GM20000 (cell line): ENCODE results near the gene NECTIN4.

Experiments
- DNase-seq: peaks from one replicate; pipeline ENCODE4 v3.0.0; 2012; ENCODE audit warnings: low spot score
- TF ChIP-seq, protein P1 (sequence below): IDR thresholded peaks from 2 replicates; pipeline ENCODE4 v1.5.1; 2012; ENCODE audit warnings: mild to moderate bottlenecking, control low read depth; ENCODE audit errors: extremely low read depth, missing control alignments

Gene NECTIN4

DNA sequence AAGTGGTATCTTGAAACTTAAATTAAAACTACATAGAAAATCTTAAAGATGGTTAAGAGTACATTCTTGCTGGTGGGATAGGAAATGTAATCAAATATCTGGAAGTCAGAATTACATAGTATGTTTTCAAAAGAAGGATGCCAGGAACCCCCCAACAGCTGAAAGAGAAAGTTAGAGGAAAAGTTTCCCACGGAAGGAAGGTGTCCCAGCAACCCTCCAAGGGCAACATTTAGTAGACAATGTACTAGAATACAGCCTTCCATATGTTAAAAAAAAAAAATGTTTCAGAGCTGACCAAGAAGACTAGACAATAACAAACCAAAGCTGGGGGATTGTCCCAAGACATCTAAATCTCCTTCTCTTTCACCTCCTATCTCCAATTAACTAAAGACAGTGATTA is 40.9 kb upstream of the NECTIN4 start:
- no peak for DNase-seq
- TF ChIP-seq, protein P1, sequence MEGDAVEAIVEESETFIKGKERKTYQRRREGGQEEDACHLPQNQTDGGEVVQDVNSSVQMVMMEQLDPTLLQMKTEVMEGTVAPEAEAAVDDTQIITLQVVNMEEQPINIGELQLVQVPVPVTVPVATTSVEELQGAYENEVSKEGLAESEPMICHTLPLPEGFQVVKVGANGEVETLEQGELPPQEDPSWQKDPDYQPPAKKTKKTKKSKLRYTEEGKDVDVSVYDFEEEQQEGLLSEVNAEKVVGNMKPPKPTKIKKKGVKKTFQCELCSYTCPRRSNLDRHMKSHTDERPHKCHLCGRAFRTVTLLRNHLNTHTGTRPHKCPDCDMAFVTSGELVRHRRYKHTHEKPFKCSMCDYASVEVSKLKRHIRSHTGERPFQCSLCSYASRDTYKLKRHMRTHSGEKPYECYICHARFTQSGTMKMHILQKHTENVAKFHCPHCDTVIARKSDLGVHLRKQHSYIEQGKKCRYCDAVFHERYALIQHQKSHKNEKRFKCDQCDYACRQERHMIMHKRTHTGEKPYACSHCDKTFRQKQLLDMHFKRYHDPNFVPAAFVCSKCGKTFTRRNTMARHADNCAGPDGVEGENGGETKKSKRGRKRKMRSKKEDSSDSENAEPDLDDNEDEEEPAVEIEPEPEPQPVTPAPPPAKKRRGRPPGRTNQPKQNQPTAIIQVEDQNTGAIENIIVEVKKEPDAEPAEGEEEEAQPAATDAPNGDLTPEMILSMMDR = no peak

DNA sequence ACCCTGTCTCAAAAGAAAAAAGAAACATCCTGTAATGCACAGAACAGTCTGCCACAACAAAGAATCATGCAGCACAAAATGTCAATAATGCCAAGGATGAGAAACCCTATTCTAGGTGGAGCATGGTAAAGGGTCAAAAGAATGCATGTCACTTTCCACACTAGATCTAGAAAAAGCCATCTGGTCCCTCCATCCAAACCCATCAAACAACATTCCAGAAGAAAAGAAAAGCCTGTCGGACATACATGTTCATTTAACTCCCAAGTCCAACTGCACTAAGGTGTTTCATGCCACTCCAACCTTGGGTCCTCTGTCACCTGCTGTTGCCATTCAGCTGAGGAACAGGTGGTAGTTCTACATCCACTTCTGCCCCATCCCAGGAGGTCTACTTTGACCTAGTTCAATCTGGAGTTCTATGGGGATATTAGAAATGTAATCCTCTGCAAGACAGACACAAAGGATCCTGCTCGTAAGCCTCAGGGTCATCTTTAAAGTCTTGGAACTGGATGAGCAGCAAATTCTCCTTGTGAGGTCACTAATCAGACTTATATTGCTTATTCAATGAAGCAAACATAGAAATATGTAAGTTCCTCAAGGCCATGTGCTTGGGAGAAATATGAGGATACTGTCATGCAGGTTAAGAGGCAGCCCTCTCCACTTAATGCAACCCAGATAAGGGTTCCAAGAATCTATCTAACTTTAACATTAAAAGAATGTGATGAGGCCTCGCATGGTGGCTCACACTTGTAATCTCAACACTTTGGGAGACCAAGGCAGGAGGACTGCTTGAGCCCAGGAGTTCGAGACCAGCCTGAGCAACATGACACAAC is 39.4 kb upstream of the NECTIN4 start:
- TF ChIP-seq, protein P1 = no peak
- no peak for DNase-seq

DNA sequence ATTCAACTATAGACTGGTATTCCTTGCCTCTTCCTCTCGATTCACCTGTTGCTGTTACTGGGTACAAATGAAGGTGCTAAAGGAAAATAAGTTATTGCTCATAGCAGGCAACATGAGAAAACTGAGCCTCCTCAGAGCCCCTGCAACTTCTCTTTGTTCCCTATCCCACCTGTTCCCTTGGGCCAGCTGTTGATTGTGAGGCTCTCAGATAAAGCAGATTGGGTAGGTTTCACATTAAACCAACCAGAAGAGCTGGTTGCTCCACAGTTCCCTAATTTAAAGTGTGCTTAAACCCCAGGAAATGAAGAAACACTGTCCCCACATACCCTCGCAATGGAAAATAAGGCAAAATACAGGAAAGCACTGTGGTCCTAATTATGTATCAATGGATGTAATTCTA is 38.3 kb upstream of the NECTIN4 start:
- no peak for DNase-seq
- TF ChIP-seq, protein P1 = no peak

DNA sequence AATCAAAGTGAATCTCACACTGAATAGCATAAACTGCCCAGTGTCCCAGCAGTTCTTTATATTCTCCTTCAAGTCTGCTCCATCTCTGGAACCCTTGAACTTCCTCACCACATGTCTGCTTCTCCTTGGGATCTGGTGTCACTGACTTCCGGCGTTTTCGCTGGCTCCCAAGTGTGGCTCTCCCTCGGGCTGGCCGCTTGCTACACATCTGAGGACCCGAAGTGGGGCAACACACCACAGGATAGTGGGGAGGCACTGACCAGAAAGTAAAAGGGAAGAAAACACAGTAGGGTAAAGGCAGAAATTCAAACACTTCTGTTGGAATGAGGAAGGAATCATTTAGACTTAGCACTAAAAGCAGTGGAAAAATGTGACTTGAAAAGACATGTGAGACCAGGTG is 33.6 kb upstream of the NECTIN4 start:
- no peak for DNase-seq
- TF ChIP-seq, protein P1 = no peak

GRCh38 chr1:161121834-161122233 is 32.5 kb upstream of the NECTIN4 start:
- no peak for DNase-seq
- TF ChIP-seq, protein P1 = no peak

DNA sequence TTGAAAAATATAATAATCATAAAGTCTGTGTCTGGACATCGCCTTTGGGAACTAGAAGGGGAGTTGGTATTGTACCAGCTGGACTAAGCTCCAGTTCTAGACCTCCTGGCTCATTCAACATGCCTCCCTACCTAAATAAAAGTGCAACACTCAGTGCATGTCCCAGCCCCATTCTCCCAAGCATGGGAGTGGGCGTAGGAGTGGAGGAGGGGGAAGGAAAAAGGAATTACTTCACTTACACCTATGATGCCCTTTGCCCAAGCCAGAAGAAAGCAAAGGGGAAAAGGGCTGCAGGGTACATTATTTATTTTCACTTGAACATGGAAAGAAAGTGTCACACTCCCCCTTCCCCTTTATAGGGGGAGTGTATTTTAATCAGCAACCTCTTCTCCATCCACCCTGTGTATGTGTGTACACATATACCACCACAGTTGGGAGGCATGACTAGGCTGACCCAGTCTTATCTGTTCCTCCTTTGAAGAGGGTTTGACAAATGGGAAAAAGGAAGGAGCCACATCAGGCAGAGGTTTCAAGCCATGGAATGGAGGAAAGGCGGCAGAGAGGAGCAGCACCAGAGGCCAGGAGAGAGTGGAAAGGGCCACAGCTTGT is 31.8 kb upstream of the NECTIN4 start:
- TF ChIP-seq, protein P1 = no peak
- DNase-seq = no peak

DNA sequence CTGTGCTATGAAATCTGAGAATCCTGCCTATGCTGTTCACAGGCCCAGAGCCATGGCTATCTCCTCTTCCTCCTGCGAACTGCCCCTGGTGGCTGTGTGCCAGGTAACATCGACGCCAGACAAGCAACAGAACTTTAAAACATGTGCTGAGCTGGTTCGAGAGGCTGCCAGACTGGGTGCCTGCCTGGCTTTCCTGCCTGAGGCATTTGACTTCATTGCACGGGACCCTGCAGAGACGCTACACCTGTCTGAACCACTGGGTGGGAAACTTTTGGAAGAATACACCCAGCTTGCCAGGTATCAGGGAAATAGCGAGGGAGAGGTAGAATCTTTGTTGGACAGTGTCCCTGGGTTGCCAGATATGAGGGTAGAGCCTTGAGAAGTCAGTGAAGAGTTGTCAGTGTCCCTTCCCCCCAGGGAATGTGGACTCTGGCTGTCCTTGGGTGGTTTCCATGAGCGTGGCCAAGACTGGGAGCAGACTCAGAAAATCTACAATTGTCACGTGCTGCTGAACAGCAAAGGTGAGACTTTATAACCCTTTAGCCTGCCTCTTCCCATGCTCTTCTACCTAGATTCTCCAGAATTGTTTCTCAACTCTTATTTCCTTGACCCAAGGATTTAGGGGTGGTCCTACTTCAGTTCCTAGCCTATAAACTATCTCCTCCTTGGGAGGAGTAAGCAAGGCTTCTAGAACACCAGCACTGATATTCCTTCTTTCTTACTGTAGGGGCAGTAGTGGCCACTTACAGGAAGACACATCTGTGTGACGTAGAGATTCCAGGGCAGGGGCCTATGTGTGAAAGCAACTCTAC is 29.9 kb upstream of the NECTIN4 start:
- TF ChIP-seq, protein P1 = no peak
- peak; percentile 78 for DNase-seq
